OCI-LY7 (cell line): ENCODE data around the gene SCAF8.

Source experiments
- EZH2phosphoT487 ChIP-seq: fragments of 200-600 bp; sonication (generic); IDR thresholded peaks from 2 replicates; pipeline ENCODE4 v1.6.1; 2018; ENCODE audit warnings: low read depth, borderline replicate concordance, mild to moderate bottlenecking, mixed run types, antibody characterized with exemption, low read length, moderate library complexity, mixed read lengths
- TF ChIP-seq, protein P1 (sequence below): fragments of 200-600 bp; sonication (generic); conservative IDR thresholded peaks from 2 replicates; pipeline ENCODE4 v1.5.1; 2014; ENCODE audit warnings: mild to moderate bottlenecking, antibody characterized with exemption, low read length, moderate library complexity, mixed read lengths

DNA sequence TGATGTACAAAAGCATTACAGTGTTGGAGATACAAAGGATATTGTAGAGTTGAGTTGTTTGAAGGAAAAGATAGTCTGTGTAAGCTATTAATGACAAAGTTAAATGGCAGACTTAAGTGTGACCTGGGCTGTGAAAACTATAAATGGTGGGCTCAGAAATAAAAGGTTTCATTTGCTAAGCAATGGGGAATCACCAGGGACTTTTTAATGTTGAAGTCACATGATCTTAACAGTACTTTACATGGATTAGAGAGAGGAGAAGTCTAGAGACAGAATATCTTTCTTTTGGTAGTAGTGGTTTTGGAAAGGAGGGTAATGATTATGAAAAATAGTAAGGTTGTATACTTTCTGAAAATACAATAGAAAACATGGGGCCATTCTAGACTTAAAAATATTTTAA is 67.1 kb downstream of the SCAF8 start:
- TF ChIP-seq, protein P1, sequence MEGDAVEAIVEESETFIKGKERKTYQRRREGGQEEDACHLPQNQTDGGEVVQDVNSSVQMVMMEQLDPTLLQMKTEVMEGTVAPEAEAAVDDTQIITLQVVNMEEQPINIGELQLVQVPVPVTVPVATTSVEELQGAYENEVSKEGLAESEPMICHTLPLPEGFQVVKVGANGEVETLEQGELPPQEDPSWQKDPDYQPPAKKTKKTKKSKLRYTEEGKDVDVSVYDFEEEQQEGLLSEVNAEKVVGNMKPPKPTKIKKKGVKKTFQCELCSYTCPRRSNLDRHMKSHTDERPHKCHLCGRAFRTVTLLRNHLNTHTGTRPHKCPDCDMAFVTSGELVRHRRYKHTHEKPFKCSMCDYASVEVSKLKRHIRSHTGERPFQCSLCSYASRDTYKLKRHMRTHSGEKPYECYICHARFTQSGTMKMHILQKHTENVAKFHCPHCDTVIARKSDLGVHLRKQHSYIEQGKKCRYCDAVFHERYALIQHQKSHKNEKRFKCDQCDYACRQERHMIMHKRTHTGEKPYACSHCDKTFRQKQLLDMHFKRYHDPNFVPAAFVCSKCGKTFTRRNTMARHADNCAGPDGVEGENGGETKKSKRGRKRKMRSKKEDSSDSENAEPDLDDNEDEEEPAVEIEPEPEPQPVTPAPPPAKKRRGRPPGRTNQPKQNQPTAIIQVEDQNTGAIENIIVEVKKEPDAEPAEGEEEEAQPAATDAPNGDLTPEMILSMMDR: no peak
- TF ChIP-seq EZH2phosphoT487: no peak
